Measurements from ENCODE around the gene MED1. TPM values are rescaled to one million over a fixed set of nuclear protein-coding genes. Genes with fewer than 3 reads are reported as not detected.

Gene MED1
- total and polyA plus RNA-seq, 9 of the 15 experiments (the other 6 are each of a cell fraction or from before 2014, with no cell fraction given), result 14.0 to 59.8 (median 46.7) TPM

- peak; percentile 86; the same call in 1 of the 2 replicates for TF ChIP-seq ZC3H8 (IDR thresholded peaks at IDR 0.05)
- TF ChIP-seq ZNF282 (CRISPR knock-in tag; IDR thresholded peaks at IDR 0.05), result no peak
- no peak for TF ChIP-seq SNRNP70 (optimal IDR thresholded peaks at IDR 0.05; ENCODE audit: low read depth, low read length)
- peak; percentile 36; the same call in 1 of the 2 replicates for TF ChIP-seq E2F3 (CRISPR knock-in tag; IDR thresholded peaks at IDR 0.05)
- peak; percentile 70; the same call in 1 of the 2 replicates for TF ChIP-seq AFF4 (CRISPR knock-in tag; IDR thresholded peaks at IDR 0.05)
- no peak for TF ChIP-seq BRCA1 (IDR thresholded peaks at IDR 0.05)
- TF ChIP-seq BRCA1 (CRISPR knock-in tag; IDR thresholded peaks at IDR 0.05), result no peak
- no peak for TF ChIP-seq KAT7 (CRISPR knock-in tag; IDR thresholded peaks at IDR 0.05; ENCODE audit: borderline replicate concordance)
- no peak for TF ChIP-seq ARID3B (CRISPR knock-in tag; IDR thresholded peaks at IDR 0.05; ENCODE audit: borderline replicate concordance)
- TF ChIP-seq MYNN (IDR thresholded peaks at IDR 0.05), result peak; percentile 49; the same call in 1 of the 2 replicates
- TF ChIP-seq MYNN (CRISPR knock-in tag; IDR thresholded peaks at IDR 0.05), result no peak
- TF ChIP-seq PTTG1 (tag; IDR thresholded peaks at IDR 0.05; ENCODE audit: low read depth), result no peak
- peak; percentile 79 for TF ChIP-seq ZNF766 (CRISPR knock-in tag; conservative IDR thresholded peaks at IDR 0.05)
- TF ChIP-seq GATA2 (CRISPR knock-in tag; IDR thresholded peaks at IDR 0.05), result no peak
- TF ChIP-seq ZNF778 (CRISPR knock-in tag; IDR thresholded peaks at IDR 0.05), result no peak
- peak; percentile 100 for TF ChIP-seq SUPT5H (IDR thresholded peaks at IDR 0.05)
- TF ChIP-seq GTF3C2 (IDR thresholded peaks at IDR 0.05; ENCODE audit: borderline replicate concordance, extremely low read depth, insufficient read length), result no peak
- peak; percentile 86 for TF ChIP-seq DIDO1 (tag; IDR thresholded peaks at IDR 0.05; ENCODE audit: low read depth)
- TF ChIP-seq YY1 (IDR thresholded peaks at IDR 0.05; ENCODE audit: borderline replicate concordance in 1 of 3, control insufficient read depth in 1 of 3, extremely low read depth in 1 of 3, insufficient read depth in 3 of 3, insufficient read length in 1 of 3, insufficient replicate concordance in 2 of 3, low read depth in 1 of 3, low read length in 2 of 3), result peak in 2 of 3 experiments; percentile 11 to 59
- no peak for TF ChIP-seq RAD21 (CRISPR knock-in tag; conservative IDR thresholded peaks at IDR 0.05 in 1 of 2, IDR thresholded peaks at IDR 0.05 in 1 of 2)
These were observed 10.3 kb upstream of the MED1 start, which contains the start of gene CDK12 (continued) for GRCh38 chr17:39461113-39461925.

Measured in K562 (cell line).